22Rv1 (cell line): ENCODE measurements around the gene SRPRB.

Source experiments
- CTCF ChIP-seq: fragments of 450-650 bp; IDR thresholded peaks from 2 replicates; pipeline ENCODE4 v1.5.1; 2017; ENCODE audit warnings: mild to moderate bottlenecking
- ZFX ChIP-seq: fragments of 450-650 bp; IDR thresholded peaks from 2 replicates; pipeline ENCODE4 v1.6.1; 2017; ENCODE audit warnings: antibody characterized with exemption, borderline replicate concordance

GRCh38 chr3:133792171-133792763 lies 13.3 kb upstream of the SRPRB start:
- no peak for TF ChIP-seq CTCF
- no peak for TF ChIP-seq ZFX
